ENCODE results near the gene SRD5A2.

The SRD5A2 gene, protein sequence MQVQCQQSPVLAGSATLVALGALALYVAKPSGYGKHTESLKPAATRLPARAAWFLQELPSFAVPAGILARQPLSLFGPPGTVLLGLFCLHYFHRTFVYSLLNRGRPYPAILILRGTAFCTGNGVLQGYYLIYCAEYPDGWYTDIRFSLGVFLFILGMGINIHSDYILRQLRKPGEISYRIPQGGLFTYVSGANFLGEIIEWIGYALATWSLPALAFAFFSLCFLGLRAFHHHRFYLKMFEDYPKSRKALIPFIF

DNA sequence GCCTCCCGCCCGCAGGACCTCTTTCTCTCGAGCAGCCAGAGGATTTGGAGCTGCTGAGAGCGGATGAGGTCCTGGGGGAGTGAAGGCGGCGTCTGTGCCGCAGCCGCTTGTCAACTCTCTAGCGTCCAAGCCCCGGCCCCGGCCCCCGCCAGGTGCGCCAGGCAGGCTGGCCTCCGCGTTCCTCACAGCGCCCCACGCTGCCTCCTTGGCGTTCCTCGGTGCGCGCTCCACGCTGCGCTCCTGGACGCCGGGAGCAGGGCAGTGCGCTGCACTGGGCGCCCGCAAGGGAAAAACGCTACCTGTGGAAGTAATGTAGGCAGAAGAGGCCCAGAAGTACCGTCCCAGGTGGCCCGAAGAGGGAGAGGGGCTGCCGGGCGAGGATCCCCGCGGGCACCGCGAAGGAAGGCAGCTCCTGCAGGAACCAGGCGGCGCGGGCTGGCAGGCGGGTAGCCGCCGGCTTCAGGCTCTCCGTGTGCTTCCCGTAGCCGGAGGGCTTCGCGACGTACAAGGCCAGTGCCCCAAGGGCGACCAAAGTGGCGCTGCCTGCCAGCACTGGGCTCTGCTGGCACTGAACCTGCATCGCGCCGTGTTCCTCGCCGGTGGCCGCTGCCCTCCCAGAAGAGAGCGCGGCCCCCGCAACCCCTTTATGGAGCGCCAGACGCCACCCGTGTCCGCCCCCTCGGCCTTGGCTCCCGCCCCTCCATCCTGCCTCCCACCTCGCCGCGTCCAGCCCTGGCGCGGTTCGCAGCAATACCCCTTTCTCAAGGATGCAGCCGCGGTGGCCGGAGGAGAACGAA is at the start of gene SRD5A2:
Gene SRD5A2 (minus strand): TSS at position 618 of the 797 bp plus-strand sequence. CDS start 38 bp downstream, at position 580.
- DNase-seq: peak in 1 of 2 experiments; percentile 35

DNA sequence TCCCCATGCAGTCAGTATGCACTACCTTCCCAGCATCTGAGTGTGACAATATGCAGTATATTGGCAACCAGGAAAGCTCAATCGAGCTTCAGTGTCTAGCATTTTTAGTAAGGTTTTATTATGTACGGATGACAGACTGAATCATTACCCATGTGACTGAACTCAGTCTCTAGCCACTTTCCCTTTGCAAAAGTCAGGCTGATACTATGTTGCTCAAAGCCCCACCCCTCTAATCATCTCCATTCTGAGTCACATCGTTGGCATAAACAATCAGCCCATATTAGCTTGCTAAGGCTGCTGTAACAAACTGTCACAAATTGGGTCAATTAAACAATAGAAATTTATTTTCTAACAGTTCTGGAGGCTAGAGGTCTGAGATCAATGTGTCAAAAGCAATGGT is 25.8 kb upstream of the SRD5A2 start:
- DNase-seq: no peak

DNA sequence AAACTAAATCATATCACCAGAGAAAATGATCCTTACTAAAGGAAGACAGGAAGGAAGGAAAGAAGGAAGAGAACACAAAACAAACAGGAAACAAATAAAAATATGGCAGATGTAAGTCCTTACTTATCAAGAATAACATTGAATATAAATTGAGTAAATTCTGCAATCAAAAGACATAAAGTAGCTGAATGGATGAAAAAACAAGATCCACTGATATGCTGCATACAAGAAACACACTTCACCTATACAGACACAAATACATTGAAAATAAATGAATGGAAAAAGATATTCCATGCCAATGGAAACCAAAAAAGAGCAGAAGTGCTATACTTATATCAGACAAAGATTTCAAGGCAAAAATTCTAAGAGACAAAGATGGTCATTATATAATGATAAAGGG is 18.0 kb upstream of the SRD5A2 start:
- no peak for DNase-seq

DNA sequence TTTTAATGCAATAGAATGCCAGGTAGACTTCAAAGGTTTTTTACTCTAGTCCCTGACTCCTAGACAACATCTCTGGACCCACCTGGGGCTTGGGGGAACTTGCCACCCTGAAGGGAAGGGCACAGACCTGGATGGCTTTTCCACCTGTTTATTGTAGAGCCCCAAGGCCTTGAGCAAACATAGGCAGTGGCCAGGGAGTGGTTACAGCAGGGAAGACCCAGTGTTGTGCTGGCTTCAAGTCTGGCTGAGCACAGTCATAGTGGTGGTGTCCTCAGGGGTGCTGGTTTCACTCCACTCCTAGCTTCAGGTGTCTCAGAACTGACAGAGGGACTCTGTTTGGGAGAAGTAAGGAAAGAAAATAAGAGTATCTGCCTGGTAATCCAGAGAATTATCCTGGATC is 5.5 kb upstream of the SRD5A2 start:
- no peak for DNase-seq

DNA sequence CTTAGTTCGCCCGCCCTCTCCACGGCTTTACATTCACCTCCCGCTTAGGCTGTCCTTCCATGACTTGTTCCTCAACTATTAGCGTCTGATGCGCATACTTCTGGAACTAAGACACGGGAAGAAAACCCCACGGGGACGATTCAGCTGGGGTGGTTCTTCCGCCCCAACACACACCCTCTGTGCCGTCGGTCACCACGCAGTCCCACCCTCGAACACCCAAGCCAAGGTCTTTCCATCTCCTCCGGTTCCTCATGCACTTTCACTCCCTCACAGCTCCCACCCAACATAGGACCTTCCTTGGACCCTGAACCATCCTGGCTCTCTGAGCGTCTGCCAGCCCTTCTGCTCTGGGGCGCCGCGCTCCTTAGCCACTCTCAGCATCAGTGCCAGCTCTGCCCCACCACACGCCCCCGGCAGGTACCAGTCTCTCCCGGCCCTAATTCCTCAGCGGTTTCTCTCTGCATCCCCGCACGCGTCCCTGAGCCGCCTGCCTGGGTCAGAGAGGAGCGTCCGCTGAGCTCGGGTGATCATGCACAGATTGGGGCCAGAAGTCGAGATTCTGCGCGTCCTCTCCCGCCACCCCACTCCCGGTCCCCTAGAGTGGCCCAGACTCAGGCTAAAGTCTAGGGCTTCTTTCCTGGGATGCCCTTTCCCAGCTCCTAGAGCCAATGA is 522 bp upstream of the SRD5A2 start:
- DNase-seq: no peak

DNA sequence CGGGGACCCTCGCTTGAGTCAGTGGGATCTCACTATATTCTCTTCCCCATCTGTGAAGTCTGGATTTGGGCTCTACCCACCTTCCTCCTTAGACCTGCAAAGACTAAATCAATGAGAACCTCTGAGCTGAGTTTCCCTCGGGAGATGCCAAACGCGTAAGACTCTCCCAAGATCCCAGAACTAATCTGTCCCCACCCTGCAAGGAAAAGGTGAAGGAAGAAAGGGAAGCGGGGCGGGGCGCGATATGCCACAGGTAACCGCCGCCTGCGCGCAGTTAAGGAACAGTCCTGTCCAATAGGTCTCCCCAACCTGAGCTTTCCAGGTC is 780 bp downstream of the SRD5A2 start:
- DNase-seq: no peak

DNA sequence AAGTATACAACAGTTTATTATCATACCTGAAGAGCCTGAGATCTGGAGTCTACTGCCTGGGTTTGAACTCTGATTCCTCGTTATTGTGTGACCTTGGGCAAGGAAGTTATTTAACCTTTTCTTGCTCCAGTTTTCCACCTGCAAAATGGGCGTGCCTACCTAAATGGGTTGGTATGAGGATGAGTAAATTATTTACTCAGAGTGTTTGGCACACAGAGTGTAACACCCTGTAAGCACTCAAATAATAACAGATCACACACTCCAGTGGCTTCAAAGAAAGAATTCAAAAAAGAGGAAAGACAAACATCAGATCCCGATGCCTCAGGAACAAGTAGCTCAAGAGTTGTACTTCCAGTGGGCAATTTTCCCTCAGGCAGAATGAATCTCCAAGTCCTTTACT is 2.4 kb downstream of the SRD5A2 start:
- DNase-seq: no peak

DNA sequence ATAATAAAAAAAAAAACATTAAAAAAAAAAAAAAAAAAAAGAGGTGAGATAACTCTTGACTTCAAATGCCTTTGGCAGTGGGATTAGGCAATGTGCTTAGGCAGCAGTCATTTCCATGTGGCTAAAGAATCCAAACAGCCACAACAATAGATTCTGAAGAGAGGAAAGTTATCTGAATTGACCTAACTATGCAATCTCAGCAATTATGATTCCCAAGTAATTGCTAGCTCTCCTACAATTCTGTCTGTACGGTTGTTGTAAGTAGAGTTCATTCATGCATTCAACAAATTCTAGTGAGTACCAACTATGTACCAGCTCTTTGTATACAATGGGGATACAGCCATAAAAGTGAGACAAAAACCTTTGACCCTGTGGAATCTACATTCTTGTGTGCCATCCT is 3.6 kb downstream of the SRD5A2 start:
- DNase-seq: no peak

DNA sequence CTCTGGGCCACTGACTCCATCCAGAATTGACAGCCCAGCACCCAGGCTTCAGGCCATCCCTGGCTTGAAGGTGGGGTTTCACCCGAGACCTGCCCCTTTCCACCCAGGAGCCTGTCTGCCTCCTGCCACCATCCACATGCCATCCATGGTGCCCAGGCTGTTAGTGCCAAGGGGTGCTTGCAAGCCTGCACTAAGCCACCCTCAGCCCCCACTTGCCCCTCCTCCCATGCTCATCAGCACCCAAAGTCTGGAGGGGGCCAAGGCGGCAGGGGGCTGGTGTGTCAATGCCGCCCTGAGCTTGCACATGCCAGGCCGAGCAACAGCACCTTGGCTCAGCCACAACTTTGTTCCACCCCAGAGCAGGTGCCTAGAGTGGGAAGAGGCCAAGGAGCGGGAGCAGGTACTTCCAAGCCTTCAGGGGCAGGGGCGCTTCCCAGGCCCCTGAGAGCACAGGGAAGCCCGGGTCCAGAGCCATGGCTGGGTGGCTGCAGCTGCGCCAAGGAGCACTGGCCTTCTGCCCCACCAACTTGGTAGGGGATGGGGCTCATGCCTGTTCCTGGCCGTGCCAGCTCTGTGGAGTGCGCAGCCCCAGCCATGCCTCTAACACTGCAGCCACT is 12.0 kb downstream of the SRD5A2 start:
- DNase-seq: no peak

DNA sequence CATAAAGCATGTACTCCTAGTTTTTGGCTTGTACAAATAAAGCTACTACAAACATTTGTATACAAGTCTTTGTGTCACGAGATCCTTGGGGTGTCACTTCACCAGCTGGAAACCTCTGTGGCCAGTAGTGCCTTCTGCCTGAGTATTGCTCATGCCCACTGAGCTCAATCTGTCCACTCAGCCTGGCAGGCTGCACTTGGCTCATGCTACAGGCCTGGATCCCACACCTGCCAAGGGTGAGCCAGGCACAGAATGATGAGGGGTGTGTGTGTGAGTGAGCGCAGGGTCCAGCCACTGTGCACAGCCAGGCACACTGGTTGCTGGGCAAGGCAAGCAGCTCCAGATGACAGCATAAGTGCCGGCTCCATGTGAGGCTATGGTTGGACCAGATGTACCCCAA is 13.1 kb downstream of the SRD5A2 start:
- no peak for DNase-seq

DNA sequence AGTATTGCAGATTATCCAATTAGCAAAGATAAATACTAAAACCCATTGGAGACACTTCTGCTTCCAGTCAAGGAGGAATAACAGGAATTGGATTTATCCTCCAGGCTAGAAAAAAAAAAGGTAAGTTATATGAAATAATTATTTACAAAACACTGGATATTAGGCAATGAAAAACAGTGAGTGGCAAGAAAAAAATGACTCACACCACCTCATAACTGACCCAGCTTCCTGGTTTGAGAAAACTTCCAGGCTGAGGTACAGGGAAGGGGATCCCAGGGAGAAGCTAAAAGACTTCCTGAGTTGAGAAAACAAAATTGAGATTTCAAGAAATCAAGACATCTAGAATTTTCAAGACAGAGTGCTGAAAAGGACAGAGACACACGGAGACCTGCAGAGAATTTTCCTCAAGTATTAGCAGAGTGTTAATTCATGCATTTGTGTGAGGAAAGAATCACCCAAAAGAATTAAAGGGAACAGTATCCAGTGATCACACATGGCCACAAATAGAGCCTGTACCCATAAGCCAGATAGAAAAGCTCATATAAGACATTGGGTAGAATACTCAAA is 17.4 kb downstream of the SRD5A2 start:
- no peak for DNase-seq

DNA sequence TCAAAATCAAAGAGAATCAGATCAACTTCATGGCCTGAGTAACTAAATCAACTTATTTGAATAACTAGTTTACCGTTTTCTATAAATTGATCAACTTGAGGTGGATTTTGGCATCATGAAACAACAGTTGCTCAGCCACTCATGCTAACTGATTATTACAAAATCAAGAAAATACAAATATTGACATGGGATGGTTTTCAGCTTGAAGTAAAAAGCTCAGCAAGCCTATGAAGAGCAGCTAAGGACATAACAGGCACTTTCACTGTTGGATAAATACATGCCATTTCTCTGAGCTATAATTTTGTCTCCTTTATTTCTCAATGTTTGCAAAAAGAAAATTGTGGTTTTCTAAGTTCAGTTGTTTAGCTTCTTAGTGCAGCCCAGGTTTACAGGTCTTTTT is 18.9 kb downstream of the SRD5A2 start:
- no peak for DNase-seq

DNA sequence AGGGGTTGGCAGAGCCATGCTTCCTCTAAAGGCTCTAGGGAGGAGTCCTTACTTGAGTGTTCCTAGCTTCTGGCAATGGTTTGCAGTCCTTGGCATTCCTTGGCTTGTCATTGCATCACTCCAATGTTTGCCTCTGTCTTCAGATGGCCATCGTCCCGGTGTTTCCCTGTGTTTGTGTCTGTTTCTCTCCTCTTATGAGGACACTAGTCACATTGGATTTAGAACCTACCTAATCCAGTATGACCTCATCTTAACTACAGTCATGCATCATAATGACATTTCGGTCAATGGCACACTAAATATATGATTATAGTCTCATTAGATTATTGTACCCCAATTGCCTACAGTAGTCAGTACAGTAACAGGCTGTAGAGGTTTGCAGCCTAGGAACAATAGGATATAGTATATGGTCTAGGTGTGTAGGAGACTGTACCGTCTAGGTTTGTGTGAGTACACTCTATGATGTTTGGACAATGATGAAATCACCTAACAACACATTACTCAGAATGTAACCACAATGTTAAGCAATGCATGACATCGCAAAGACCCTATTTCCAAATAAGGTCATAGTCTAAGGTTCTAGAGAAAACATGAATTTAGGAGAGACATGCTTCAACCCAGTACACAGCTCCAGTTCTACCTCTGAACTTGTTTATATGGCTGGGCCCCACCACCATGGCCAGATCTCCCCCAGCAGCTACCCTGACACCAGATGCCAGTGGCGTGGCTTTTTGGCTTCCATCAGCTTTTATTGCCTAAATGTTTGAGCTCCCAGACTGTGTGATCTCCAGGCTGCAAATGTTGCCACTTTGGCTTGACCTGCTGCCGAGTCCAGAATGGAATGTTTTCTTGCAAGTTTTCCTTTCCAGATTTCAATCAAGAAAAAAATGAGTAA is 22.1 kb downstream of the SRD5A2 start:
- no peak for DNase-seq

DNA sequence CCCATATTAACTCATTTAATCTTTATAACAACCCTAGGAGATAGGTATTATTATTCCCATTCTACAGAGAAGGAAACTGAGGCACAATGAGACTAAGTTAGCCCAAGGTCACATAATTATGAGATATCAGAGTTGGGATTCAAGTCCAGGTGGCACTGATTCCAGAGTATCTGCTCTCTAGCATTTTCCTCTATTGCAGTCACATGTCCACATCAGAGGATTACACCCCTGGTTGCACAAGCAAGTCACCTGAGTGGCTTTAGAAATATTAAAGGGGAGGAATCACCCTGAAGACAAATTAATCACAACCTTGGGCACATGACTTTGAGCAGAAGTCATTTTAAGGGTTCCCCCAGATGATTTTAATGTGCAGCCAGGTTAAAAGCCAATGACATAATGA is 23.8 kb downstream of the SRD5A2 start:
- no peak for DNase-seq

DNA sequence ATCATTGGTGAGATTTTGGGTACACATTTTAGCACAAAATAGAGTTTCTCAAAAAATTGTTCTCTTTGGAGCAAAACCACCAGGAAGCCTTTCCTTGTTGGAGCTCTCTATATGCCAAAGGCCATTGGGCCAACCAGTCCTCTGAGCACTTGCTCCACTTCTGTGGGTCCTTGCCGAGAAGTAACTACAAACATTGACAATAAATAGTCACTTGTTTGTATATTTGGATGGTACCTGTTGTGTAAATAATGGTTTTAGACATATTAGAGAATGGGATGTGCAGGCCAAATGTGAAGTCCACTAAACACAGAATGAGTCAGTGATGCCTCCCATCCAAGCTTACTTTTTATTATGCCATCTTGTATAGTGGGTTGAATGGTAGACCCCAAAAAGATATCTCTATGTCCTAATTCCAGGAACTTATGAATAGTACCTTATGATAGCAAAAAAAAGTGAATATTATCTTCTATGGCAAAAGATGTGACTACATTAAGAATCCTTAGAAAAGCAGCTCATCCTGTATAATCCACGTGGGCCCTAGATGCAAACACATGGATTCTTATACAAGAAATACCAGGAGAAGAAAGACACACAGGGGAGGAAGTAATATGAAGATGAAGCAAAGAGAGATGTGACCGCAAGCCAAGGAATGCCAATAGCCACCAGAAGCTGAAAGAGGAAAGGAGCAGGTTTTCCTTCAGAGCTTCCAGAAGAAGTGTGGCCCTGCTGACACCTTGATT is 24.6 kb downstream of the SRD5A2 start:
- DNase-seq: no peak

DNA sequence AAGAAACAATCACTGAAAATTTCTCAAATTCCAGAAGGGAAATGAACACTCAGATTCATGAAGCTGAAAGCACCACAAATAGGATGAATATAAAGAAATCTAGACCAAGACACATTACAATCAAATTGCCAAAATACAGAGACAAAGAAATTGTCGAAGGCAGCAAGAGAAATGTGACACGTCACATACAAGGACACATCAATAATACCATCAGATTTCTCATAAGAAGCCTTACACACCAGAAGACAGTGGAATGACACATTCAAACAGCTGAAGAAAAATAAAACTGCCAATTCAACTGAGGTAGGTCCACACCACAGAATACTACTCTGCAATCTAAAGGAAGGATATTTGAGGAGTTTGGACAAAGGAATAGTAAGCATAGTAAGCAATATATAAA is 27.4 kb downstream of the SRD5A2 start:
- DNase-seq: no peak

DNA sequence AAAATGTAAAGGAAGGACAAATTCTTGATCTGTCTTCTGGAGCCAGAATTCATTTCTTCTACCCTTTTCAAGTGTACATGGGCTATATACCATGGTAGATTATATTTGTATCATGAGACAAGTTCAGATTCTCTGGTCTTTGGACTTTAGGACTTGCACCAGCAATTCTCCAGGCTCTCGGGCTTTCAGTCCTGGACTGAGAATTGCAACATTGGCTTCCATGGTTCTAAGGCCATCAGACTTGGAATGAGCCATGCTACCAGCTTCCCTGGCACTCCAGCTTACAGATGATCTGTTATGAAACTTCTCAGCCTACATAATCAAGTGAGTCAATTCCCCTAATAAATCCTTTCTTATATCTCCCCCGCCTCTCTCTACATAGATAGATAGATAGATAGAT is 33.3 kb downstream of the SRD5A2 start:
- DNase-seq: no peak

DNA sequence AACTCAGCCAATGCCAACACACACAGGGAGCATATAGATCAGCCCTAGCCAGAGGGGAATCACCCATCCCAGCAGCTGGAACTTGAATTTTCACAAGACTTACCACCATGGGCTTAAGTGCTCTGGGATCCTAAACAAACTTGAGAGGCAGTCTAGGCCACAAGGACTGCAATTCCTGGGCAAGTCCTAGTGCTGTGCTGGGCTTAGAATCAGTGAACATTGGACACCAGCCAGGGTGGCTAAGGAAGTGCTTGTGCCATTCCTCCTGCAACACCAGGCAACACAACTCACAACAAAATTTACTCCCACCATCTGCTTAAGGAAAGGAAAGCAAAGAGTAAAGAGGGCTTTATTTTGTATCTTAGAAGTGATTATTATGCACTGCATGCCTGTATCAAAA is 38.9 kb downstream of the SRD5A2 start:
- no peak for DNase-seq

DNA sequence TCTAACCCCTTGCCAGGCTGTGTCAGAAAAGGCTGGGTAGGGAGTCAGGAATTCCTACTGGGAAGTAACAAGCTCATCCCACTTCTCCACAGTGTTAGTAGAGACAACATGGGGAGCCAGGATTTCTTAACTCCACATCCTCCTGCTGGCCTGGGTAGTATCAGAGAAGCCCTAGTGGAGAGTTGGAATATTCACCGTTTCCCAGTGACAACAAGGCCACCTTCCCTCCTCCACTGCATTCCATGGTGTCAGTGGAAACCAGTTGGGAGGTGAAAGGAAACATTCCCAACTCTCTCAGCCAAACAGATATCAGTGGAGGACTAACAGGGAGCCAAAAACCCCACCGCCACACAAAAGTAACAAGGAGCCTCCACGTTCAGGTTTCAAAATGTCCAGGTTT is 41.2 kb downstream of the SRD5A2 start:
- DNase-seq: no peak

DNA sequence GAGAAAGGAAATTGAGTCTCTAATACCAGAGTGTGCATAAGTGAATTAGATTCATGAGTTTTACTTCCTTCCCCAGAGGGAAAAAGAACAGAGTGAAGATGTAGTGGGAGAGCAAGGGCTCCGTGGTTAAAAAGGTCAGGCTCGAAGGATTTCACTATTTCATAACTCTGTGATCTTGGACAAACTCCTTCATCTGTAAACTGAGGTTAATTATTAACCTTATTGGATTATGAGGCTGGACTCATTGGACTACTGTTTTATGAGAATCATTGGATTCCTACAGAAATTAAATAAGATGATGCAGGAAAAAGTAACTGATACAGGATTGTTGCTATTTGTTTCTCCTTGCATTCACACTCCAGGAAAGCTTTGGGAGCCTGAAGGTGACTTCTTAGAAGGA is 45.0 kb downstream of the SRD5A2 start:
- DNase-seq: no peak

DNA sequence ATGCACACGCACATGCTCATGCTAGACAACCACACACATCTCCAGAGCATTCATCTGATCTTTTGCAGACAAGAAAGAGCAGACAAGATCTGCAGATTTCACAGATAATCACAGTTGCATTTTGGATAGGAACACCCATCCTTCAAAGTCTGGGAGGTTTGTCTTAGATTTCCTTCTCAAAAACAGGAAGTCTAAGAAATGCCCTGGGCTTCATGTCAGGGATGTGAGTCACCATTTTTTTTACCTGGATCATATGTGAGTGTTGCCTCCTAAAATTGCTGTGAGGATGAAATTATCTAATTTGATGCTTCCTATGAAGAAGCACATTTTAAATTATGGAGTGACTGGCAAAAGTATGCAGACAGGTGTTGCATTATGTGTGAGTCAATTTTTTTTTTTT is 46.1 kb downstream of the SRD5A2 start:
- no peak for DNase-seq

DNA sequence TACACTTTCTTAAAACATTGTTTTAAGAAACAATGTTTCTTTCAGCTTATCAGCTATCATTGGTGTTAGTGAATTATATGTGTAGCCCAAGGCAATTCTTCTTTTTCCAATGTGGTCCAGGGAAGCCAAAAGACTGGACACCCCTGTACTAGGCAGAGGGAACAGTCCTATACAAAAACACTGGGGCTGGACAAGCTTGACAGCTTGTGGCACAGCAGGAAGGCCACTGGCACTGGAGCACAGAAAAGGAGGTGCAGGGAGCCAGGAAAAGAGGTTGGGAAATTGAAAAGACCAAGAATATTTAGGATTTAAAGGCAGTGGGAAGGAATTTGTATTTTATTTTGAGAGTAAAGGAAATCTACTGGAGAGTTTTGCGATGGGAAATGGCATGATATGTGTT is 47.7 kb downstream of the SRD5A2 start:
- DNase-seq: no peak
